MCF 10A (cell line): ENCODE measurements around the gene LTB4R. TPM values are rescaled to one million over a fixed set of nuclear protein-coding genes. Genes with fewer than 3 reads are reported as not detected.
"Not testable (repeated sequence)": the region's sequence is repeated elsewhere in the genome, so short reads cannot be mapped to it uniquely, and the experiment has no call there.

Experiments used
- BruUV-seq: library from RNA; stranded (reverse); fragments of 400-500 nt; replicated peaks from 2 replicates; lab custom pipeline; 2021; lab: Mats Ljungman, UMichigan
- CTCF ChIA-PET: fragments of 300-600 bp; sonication (Branson Sonifier 250); formaldehyde crosslinking; extraction: SDS; loops from one replicate; lab custom pipeline; 2021; ENCODE audit warnings: antibody characterized with exemption, inconsistent platforms; lab: Yijun Ruan, JAX
- POLR2A ChIA-PET: fragments of 300-600, 350-650 bp; sonication (Branson Sonifier 250); formaldehyde crosslinking; extraction: SDS; loops from one replicate; lab custom pipeline; 2020; ENCODE audit warnings: antibody characterized with exemption, inconsistent platforms; lab: Yijun Ruan, JAX
- DNase-seq: peaks from one replicate; pipeline ENCODE4 v3.0.0-alpha.2; 2018; ENCODE audit not compliant: unreplicated experiment
- H3K27ac Mint-ChIP-seq: one replicate; pipeline ENCODE4 v1.8.0; 2022; ENCODE audit warnings: mild to moderate bottlenecking, low read depth, mixed read lengths; ENCODE audit not compliant: unreplicated experiment
- H3K27me3 Mint-ChIP-seq: one replicate; pipeline ENCODE4 v1.8.0; 2022; ENCODE audit warnings: mixed read lengths; ENCODE audit not compliant: insufficient read depth, unreplicated experiment
- H3K36me3 Mint-ChIP-seq: one replicate; pipeline ENCODE4 v1.8.0; 2022; ENCODE audit warnings: mild to moderate bottlenecking, moderate library complexity, mixed read lengths; ENCODE audit not compliant: insufficient read depth, unreplicated experiment
- H3K4me1 Mint-ChIP-seq: one replicate; pipeline ENCODE4 v1.8.0; 2022; ENCODE audit warnings: mixed read lengths; ENCODE audit not compliant: insufficient read depth, unreplicated experiment
- H3K4me3 Mint-ChIP-seq: one replicate; pipeline ENCODE4 v1.8.0; 2022; ENCODE audit warnings: mild to moderate bottlenecking, moderate library complexity, mixed read lengths; ENCODE audit not compliant: unreplicated experiment
- H3K9me3 Mint-ChIP-seq: one replicate; pipeline ENCODE4 v1.8.0; 2022; ENCODE audit warnings: mixed read lengths; ENCODE audit not compliant: unreplicated experiment
- CTCF ChIP-seq: fragments of 200-600 bp; IDR thresholded peaks from one replicate; pipeline ENCODE4 v1.8.0; 2022; ENCODE audit warnings: antibody characterized with exemption, mild to moderate bottlenecking; ENCODE audit not compliant: unreplicated experiment
- intact Hi-C: fragments of 100-400 bp; cut with micrococcal nuclease; formaldehyde crosslinking; loops from 2 replicates; pipeline ENCODE4 v1.14.1; 2022
- total RNA-seq: library from RNA; stranded (reverse); gene quantifications from 2 replicates; pipeline ENCODE4 v1.2.3, GENCODE V29; 2022

Gene LTB4R
- total RNA-seq, 1 experiment from 2014 or later: 15.8 TPM

- TF ChIP-seq CTCF: no peak
- Mint-ChIP-seq H3K4me3 (no peak overlapping the region), H3K36me3 (no peaks in the 10 kb centered on the region), H3K9me3 (no peaks in the 10 kb centered on the region), H3K27me3 (peaks cover 16% of the 10 kb centered on the region), H3K4me1 (peaks cover 18% of the 10 kb centered on the region), H3K27ac (no peak overlapping the region)
- intact Hi-C loops: no loop called here
- BruUV-seq: no TSS peak
- DNase-seq: peak; percentile 45
- POLR2A ChIA-PET: interaction anchor here (1.0 to 3.5 kb wide), 6 partner anchors 11 to 91 kb away, joined by 3 to 16 read pairs (median 8); partner anchors contain the start of genes CBLN3, KHNYN and SDR39U1
- CTCF ChIA-PET: interaction anchor here (0.7 to 5.6 kb wide), 13 partner anchors 10 to 86 kb away, joined by 3 to 40 read pairs (median 5); partner anchors contain the start of gene ADCY4
Observed at GRCh38 chr14:24351517-24351916, 40.2 kb downstream of the LTB4R start.

GRCh38 chr14:24353559-24354481 is 42.5 kb downstream of the LTB4R start:
- H3K9me3 Mint-ChIP-seq: no peaks in the 10 kb centered on the region
- peak overlapping the region; percentile 52 for H3K27ac Mint-ChIP-seq
- peaks cover 16% of the 10 kb centered on the region for H3K27me3 Mint-ChIP-seq
- POLR2A ChIA-PET: interaction anchor here (3.5 kb wide), 1 partner anchor 77 kb away, joined by 16 read pairs; the partner anchor contains the start of genes CBLN3 and KHNYN
- H3K4me3 Mint-ChIP-seq: no peak overlapping the region
- peaks cover 18% of the 10 kb centered on the region for H3K4me1 Mint-ChIP-seq
- intact Hi-C loops: no loop called here
- peak; percentile 56 for DNase-seq
- no peak for TF ChIP-seq CTCF
- no peaks in the 10 kb centered on the region for H3K36me3 Mint-ChIP-seq
- BruUV-seq: no TSS peak
- CTCF ChIA-PET: interaction anchor here (1.2 to 5.6 kb wide), 4 partner anchors 8 to 77 kb away, joined by 3 to 36 read pairs (median 10); no protein-coding TSS in a partner anchor

- ChIA-PET POLR2A (interaction anchor here (1.3 kb wide), 1 partner anchor 11 kb away, joined by 4 read pairs; no protein-coding TSS in a partner anchor), CTCF (interaction anchor here (1.7 to 5.6 kb wide), 2 partner anchors 21 to 77 kb away, joined by 6 to 36 read pairs; no protein-coding TSS in a partner anchor)
- H3K27ac Mint-ChIP-seq: peak overlapping the region; percentile 52
- H3K9me3 Mint-ChIP-seq, BruUV-seq, H3K4me3 Mint-ChIP-seq, H3K36me3 Mint-ChIP-seq, intact Hi-C loops, DNase-seq: not testable (repeated sequence)
- H3K4me1 Mint-ChIP-seq: peaks cover 18% of the 10 kb centered on the region
- H3K27me3 Mint-ChIP-seq: peaks cover 10% of the 10 kb centered on the region
Observed at GRCh38 chr14:24354482-24354825, 43.2 kb downstream of the LTB4R start.

GRCh38 chr14:24355009-24355408 is 43.7 kb downstream of the LTB4R start:
- no peak for TF ChIP-seq CTCF
- ChIA-PET CTCF (interaction anchor here (0.7 to 1.8 kb wide), 3 partner anchors 21 to 77 kb away, joined by 3 to 8 read pairs (median 6); no protein-coding TSS in a partner anchor), POLR2A (interaction anchor here (1.3 kb wide), 1 partner anchor 11 kb away, joined by 4 read pairs; no protein-coding TSS in a partner anchor)
- Mint-ChIP-seq H3K4me3 (no peak overlapping the region), H3K27me3 (peaks cover 5% of the 10 kb centered on the region), H3K9me3 (no peaks in the 10 kb centered on the region), H3K4me1 (peaks cover 18% of the 10 kb centered on the region), H3K36me3 (no peaks in the 10 kb centered on the region), H3K27ac (no peak overlapping the region)
- intact Hi-C loops: no loop called here
- DNase-seq: peak; percentile 75
- BruUV-seq: no TSS peak
